AG20443 (cell line): ENCODE results near the gene HDHD3.
"Not testable (repeated sequence)": the region's sequence is repeated elsewhere in the genome, so short reads cannot be mapped to it uniquely, and the experiment has no call there.

Experiments used
- DNase-seq: peaks from one replicate; pipeline ENCODE4 v3.0.0; 2012; ENCODE audit warnings: low spot score, mixed read lengths

HDHD3 gene

GRCh38 chr9:113389451-113389850, 12.7 kb upstream of the HDHD3 start:
- DNase-seq = no peak

GRCh38 chr9:113388833-113389232, 12.0 kb upstream of the HDHD3 start:
- DNase-seq = no peak

GRCh38 chr9:113387560-113388230, 10.9 kb upstream of the HDHD3 start:
- no peak for DNase-seq

- no peak for DNase-seq
Measured at GRCh38 chr9:113386571-113387393, 10.0 kb upstream of the HDHD3 start.

GRCh38 chr9:113381909-113382411, 5.2 kb upstream of the HDHD3 start:
- DNase-seq = no peak

GRCh38 chr9:113381441-113381840, 4.7 kb upstream of the HDHD3 start:
- DNase-seq = not testable (repeated sequence)

GRCh38 chr9:113380869-113381378, 4.1 kb upstream of the HDHD3 start:
- DNase-seq = no peak

GRCh38 chr9:113379829-113380210, 3.0 kb upstream of the HDHD3 start:
- DNase-seq = not testable (repeated sequence)

- DNase-seq = not testable (repeated sequence)
Measured at GRCh38 chr9:113379094-113379828, 2.5 kb upstream of the HDHD3 start.

- DNase-seq = no peak
Measured at GRCh38 chr9:113375057-113376023, 1.4 kb downstream of the HDHD3 start.

- no peak for DNase-seq
Measured at GRCh38 chr9:113373676-113374392, 3.0 kb downstream of the HDHD3 start.

GRCh38 chr9:113373256-113373655, 3.5 kb downstream of the HDHD3 start:
- DNase-seq = no peak

- no peak for DNase-seq
Measured at GRCh38 chr9:113372059-113372458, 4.7 kb downstream of the HDHD3 start.

- DNase-seq = no peak
Measured at GRCh38 chr9:113370806-113371325, 5.9 kb downstream of the HDHD3 start.

- no peak for DNase-seq
Measured at GRCh38 chr9:113369855-113370140, 7.0 kb downstream of the HDHD3 start.

GRCh38 chr9:113368982-113369854, 7.6 kb downstream of the HDHD3 start:
- DNase-seq = no peak

GRCh38 chr9:113368348-113368981, 8.3 kb downstream of the HDHD3 start:
- no peak for DNase-seq

GRCh38 chr9:113365652-113366051, 11.1 kb downstream of the HDHD3 start:
- not testable (repeated sequence) for DNase-seq

GRCh38 chr9:113364951-113365350, 11.8 kb downstream of the HDHD3 start:
- DNase-seq = no peak
